MM.1S (cell line): Measurements from ENCODE around the gene RPS6KA3.

Source experiments
- DNase-seq: peaks from one replicate; pipeline ENCODE4 v3.0.0-alpha.2; 2015
- H2AFZ ChIP-seq: fragments of 300-600 bp; sonication (generic); 2 replicates; pipeline ENCODE4 v1.6.0; 2016; ENCODE audit warnings: antibody characterized with exemption, low read length
- H3F3A ChIP-seq: fragments of 300-600 bp; sonication (generic); 2 replicates; pipeline ENCODE4 v1.6.1; 2016; ENCODE audit warnings: mild to moderate bottlenecking, antibody characterized with exemption, low read length, moderate library complexity, mixed read lengths; ENCODE audit not compliant: insufficient read depth
- H3K27ac ChIP-seq: fragments of 300-600 bp; sonication (generic); 2 replicates; pipeline ENCODE4 v1.5.1; 2016; ENCODE audit warnings: mild to moderate bottlenecking, low read length
- H3K27me3 ChIP-seq: fragments of 300-600 bp; sonication (generic); replicated peaks from 2 replicates; pipeline ENCODE4 v1.6.0; 2016; ENCODE audit warnings: low read length; ENCODE audit not compliant: insufficient read depth
- H3K36me3 ChIP-seq: fragments of 300-600 bp; sonication (generic); replicated peaks from 2 replicates; pipeline ENCODE4 v1.6.1; 2016; ENCODE audit warnings: mild to moderate bottlenecking, low read length, mixed read lengths; ENCODE audit not compliant: insufficient read depth
- H3K4me1 ChIP-seq: fragments of 300-600 bp; sonication (generic); 2 replicates; pipeline ENCODE4 v1.6.1; 2016; ENCODE audit warnings: low read length, mixed read lengths
- H3K4me2 ChIP-seq: fragments of 300-600 bp; sonication (generic); 2 replicates; pipeline ENCODE4 v1.6.0; 2016; ENCODE audit warnings: low read depth, low read length
- H3K4me3 ChIP-seq: fragments of 300-600 bp; sonication (generic); 2 replicates; pipeline ENCODE4 v1.5.1; 2016; ENCODE audit warnings: low read length, mixed read lengths
- H3K79me2 ChIP-seq: fragments of 300-600 bp; sonication (generic); 2 replicates; pipeline ENCODE4 v1.6.1; 2016; ENCODE audit warnings: mixed run types, low read length, mixed read lengths
- H3K9ac ChIP-seq: fragments of 300-600 bp; sonication (generic); 2 replicates; pipeline ENCODE4 v1.6.1; 2016; ENCODE audit warnings: low read length, mixed read lengths
- H3K9me2 ChIP-seq: fragments of 300-600 bp; sonication (generic); replicated peaks from 2 replicates; pipeline ENCODE4 v1.6.1; 2016; ENCODE audit warnings: mild to moderate bottlenecking, low read length, mixed read lengths; ENCODE audit not compliant: insufficient read depth
- H3K9me3 ChIP-seq: fragments of 300-600 bp; sonication (generic); replicated peaks from 2 replicates; pipeline ENCODE4 v1.6.1; 2016; ENCODE audit warnings: mild to moderate bottlenecking, low read length, mixed read lengths; ENCODE audit not compliant: insufficient read depth
- H4K20me1 ChIP-seq: fragments of 300-600 bp; sonication (generic); 2 replicates; pipeline ENCODE4 v1.6.1; 2016; ENCODE audit warnings: mild to moderate bottlenecking, low read length, moderate library complexity, mixed read lengths; ENCODE audit not compliant: insufficient read depth
- CTCF ChIP-seq: fragments of 300-600 bp; sonication (generic); IDR thresholded peaks from 2 replicates; pipeline ENCODE4 v1.5.1; 2016; ENCODE audit warnings: antibody characterized with exemption, low read length, mixed read lengths
- EZH2 ChIP-seq: fragments of 300-600 bp; sonication (generic); optimal IDR thresholded peaks from 2 replicates; pipeline ENCODE3; 2017; ENCODE audit warnings: low read depth, mild to moderate bottlenecking, antibody characterized with exemption, low read length, mixed read lengths
- EZH2phosphoT487 ChIP-seq: fragments of 300-600 bp; sonication (generic); IDR thresholded peaks from 2 replicates; pipeline ENCODE4 v1.6.1; 2018; ENCODE audit warnings: antibody characterized with exemption, low read length

Gene RPS6KA3

GRCh38 chrX:20124964-20125363, 141.7 kb downstream of the RPS6KA3 start:
- TF ChIP-seq CTCF = no peak
- no peak for TF ChIP-seq EZH2
- TF ChIP-seq EZH2phosphoT487 = no peak
- Histone ChIP-seq H3K9me3 (no peaks in the 10 kb centered on the region), H3K9ac (no peak overlapping the region), H4K20me1 (no peaks in the 10 kb centered on the region), H3K27ac (no peak overlapping the region), H2AFZ (no peak overlapping the region), H3K9me2 (no peaks in the 10 kb centered on the region), H3K36me3 (no peaks in the 10 kb centered on the region), H3F3A (peaks cover 2% of the 10 kb centered on the region; the same call in 1 of the 2 replicates), H3K27me3 (no peaks in the 10 kb centered on the region), H3K4me1 (no peaks in the 10 kb centered on the region), H3K4me3 (no peak overlapping the region), H3K79me2 (no peaks in the 10 kb centered on the region), H3K4me2 (no peak overlapping the region)
- no peak for DNase-seq

- Histone ChIP-seq H3K4me2 (peak overlapping the region; percentile 20; the same call in 1 of the 2 replicates), H4K20me1 (no peaks in the 10 kb centered on the region), H3K4me1 (peaks cover 5% of the 10 kb centered on the region; the same call in 1 of the 2 replicates), H2AFZ (no peak overlapping the region), H3K9me3 (no peaks in the 10 kb centered on the region), H3K4me3 (no peak overlapping the region), H3K36me3 (no peaks in the 10 kb centered on the region), H3K27me3 (no peaks in the 10 kb centered on the region), H3K9ac (no peak overlapping the region), H3K27ac (no peak overlapping the region), H3K9me2 (no peaks in the 10 kb centered on the region), H3K79me2 (no peaks in the 10 kb centered on the region), H3F3A (peaks cover 2% of the 10 kb centered on the region; the same call in 1 of the 2 replicates)
- TF ChIP-seq EZH2phosphoT487 (no peak), CTCF (no peak), EZH2 (no peak)
- no peak for DNase-seq
Measured at GRCh38 chrX:20118065-20118824, 148.5 kb downstream of the RPS6KA3 start.

GRCh38 chrX:20116577-20117240, 150.0 kb downstream of the RPS6KA3 start, which contains the start of gene MAP7D2:
Gene MAP7D2 (minus strand): TSS chrX:20116907. CDS start chrX:20116879, 28 bp downstream.
- no peaks in the 10 kb centered on the region for H3K79me2 ChIP-seq
- no peak within 1 kb of the TSS for H3K4me3 ChIP-seq
- peaks cover 5% of the 10 kb centered on the region; the same call in 1 of the 2 replicates for H3K4me1 ChIP-seq
- H3K9ac ChIP-seq = no peak within 1 kb of the TSS
- TF ChIP-seq EZH2 (no peak), CTCF (no peak), EZH2phosphoT487 (no peak)
- H3F3A ChIP-seq = no peaks in the 10 kb centered on the region
- H4K20me1 ChIP-seq = no peaks in the 10 kb centered on the region
- no peaks in the 10 kb centered on the region for H3K27me3 ChIP-seq
- H3K9me3 ChIP-seq = no peaks in the 10 kb centered on the region
- DNase-seq = no peak
- H2AFZ ChIP-seq = no peak within 1 kb of the TSS
- H3K36me3 ChIP-seq = no peaks in the 10 kb centered on the region
- H3K9me2 ChIP-seq = no peaks in the 10 kb centered on the region
- no peak within 1 kb of the TSS for H3K4me2 ChIP-seq
- no peak within 1 kb of the TSS for H3K27ac ChIP-seq
